ENCODE data around the gene DCUN1D4.

The DCUN1D4 gene

DNA sequence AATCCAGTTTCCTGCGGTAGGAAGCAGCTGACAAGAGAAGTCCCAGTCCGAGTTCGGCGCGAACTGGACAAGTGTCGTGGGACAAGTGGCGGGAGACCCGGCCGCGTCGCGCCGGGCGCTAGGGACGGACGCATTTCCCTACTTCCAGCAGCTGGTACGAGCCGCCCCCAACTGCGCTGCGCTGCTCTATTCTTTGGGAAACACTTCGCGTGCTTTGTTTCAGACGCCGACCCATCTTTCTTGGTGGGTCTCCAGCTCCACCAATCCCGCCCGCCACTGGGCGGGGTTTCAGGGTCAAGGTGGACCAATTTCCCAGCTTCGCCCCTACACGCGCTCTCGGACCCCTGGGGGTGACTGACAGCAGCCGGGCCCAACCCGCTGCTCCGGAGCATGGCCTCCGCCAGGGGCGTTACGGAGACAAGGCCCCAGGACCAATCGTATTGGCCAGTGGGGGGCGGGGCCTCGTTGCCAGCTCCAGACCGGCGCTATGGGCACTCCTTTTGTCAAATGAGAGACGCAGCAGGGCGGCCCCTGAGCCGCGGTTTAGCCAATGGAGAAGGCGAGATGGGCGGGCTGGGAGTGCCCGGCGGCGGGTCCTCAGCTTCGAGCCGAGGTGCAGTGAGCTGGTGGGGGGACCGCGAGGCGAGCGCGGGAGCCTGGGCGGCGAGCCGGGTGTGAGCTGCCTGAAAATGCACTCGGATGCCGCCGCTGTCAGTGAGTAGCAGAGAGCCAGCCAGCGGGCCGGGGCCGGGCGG lies at the start of gene DCUN1D4:
TSS of gene DCUN1D4 (plus strand) at position 600 of the 755 bp plus-strand sequence. CDS start at position 690, 90 bp downstream.
- DNase-seq (ENCODE audit: low spot score), result peak; percentile 99

DNA sequence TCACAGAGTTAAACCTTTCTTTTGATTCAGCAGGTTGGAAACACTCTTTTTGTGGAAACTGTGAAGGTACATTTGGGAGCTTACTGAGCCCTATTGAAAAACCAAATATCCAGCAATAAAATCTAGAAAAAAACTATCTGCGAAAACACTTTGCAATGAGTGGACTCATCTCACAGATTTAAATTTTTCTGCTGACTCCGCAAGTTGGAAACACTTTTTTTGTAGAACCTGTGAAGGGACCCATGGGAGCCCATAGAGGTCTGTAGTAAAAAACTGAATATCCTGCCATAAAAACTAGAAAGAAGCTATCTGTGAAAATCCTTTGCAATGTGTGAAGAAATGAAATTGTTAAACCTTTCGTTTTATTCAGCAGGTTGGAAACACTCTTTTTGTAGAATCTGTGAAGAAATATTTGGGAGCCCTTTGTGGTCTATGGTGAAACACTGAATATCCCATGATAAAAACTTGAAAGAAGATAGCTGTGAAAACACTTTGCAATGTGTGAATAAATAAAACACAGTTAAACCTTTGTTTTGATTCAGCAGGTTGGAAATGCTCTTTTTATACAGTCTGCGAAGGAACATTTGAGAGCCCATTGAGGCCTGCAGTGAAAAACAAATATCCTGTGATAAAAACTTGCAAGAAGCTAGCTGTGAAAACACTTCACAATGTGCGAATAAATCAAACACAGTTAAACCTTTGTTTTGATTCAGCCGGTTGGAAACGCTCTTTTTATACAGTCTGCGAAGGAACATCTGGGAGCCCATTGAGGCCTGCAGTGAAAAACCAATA lies 22.3 kb upstream of the DCUN1D4 start:
- no peak for DNase-seq (ENCODE audit: low spot score)

DNA sequence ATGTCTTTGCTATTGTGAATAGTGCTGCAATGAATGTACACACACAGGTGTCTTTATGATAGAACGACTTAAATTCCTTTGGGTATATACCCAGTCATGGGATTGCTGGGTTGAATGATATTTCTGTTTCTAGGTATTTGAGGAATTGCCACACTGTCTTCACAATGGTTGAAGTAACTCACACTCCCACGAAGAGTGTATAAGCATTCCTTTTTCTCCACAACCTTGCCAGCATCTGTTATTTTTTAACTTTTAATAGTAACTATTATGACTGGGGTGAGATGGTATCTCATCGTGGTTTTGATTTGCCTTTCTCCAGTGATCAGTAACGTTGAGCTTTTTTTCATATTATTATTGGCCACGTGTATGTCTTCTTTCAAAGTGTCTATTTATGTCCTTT lies 17.6 kb upstream of the DCUN1D4 start:
- DNase-seq (ENCODE audit: low spot score), result no peak

DNA sequence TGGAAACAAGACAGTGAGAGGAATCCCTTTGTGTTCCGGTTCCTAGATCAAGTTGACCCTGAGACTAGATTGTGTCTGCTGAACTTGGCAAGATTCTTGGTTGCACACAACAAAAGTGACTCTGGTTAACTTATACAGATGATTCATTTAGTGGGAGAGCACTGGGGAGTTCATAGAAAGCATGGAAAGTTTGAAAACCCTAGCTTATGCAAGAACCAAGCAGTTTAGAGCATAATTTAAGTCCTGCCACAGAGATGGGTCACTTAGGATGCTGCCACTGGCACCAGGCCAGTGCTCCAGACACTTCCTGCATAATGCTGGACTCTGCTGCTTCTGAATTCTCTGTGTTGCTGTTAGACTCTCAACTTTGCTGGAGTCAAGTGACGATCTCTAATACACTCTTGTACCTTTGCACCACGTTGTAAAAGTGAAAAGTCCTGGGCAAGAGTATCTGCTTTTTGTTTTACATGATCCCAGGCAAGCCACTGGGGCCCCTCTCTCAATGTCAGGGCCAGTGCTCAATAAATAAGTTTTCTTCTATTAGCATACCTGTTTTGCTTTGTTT lies 12.7 kb upstream of the DCUN1D4 start:
- DNase-seq (ENCODE audit: low spot score), result no peak

DNA sequence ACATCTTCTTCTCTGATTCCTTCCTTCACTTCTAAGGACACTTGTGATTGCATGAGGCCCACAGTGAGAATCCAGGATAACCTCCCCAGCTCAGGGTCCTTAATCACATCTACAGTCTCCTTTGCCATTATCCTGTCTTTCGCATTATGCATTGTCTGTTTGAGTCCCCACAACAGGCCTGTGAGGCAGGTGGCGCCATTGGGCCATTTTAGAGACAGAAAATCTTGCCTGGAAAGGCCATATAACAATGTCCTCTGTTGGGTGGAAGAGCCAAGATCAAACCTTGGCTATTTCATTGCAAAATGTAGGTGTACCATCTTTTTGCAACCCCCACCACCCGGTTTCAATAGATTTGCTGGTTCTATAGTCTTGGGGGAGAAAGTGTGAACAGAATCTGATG lies 11.8 kb upstream of the DCUN1D4 start:
- DNase-seq (ENCODE audit: low spot score), result peak; percentile 68

DNA sequence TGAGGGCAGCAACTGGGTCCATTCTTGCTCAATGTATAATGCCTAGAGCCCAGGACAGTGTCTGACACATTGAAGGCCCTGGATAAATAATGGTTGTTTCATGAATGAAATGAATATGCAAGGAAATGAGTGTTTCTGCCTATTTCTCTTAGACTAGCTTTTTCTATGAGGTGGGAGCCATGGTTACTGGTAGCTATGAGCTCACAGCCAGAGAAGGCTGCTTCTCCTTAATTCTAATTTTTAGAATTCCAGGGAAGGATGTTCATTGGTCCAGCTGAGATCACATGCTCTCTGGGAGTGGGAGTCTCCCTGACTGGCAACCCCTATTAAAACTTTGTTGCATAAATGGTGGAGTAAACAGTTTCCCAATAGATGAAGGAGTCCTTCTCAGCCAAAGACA lies 9.7 kb upstream of the DCUN1D4 start:
- DNase-seq (ENCODE audit: low spot score), result no peak

DNA sequence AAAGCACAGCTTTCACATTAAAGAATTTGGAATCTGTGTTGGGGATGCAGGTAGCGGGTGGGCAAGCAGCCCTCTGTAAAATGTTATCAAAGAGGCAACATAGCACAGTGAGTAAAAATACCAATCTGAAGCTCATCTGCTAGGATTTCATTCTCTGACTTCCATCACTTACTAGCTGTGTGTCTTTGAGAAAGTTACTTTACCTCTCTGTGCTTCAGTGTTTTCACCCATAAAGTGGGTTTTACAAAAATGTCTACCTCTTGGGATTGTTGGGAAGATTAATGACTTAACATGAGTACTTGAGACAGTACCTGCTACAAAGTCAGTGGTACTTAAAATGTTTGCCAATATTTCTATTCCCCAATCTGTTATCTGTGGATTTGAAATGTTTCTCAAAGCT lies 7.9 kb upstream of the DCUN1D4 start:
- DNase-seq (ENCODE audit: low spot score), result no peak

DNA sequence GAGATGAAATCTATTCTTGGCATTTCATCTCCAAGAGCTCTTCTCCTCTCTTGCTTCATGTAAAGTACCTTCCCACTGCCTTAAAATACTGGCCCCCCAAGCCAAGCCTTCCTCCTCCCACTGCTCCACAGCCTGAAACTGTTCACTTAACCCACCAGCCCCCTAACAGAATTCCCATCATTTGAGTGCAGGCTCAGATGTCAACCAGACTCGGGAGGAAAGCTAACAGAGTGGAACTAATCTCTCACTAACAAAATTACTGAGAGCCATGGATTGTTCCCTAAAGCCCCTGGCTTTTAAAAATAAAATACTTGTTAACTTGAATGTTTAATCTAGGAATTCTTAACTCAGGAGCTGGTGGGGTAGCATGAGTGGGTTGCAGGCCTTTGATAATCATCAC lies 7.1 kb upstream of the DCUN1D4 start:
- DNase-seq (ENCODE audit: low spot score), result no peak

DNA sequence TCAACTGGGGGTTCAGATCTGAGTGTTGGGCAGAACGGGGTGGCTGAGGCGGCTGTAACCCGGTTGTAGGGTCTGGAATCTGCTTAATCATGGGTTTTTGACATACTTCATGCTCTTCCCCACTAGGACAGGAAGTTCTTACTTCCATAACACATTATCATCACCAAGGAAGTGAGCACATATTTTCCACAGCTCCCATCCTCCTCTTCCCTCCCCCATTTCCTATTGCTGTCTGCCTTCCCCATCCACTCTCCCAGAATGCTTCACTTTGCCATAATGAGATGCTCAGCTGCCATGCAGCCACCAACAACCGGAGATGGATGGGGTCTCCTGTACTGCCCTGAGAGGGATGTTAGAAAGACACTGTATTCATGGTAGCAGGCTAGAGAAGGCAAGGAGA lies 6.4 kb upstream of the DCUN1D4 start:
- DNase-seq (ENCODE audit: low spot score), result no peak

DNA sequence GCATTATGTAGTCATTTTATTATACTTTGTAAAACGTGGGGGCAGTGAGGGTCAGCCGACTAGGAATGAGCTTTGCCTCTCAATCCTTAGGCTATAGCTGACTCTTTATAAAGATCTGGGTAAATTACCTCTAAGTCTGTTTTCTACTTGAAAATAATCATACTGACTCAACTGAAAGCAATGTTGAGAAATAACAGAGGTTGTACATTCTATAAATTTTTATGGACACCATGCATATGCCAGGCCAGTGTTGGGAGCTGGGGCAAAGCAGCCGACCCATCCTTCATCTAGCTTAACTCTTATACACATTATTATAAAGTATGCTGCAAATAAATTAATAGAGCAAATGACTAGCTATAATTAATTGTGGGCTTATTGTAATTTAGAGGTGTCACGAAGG lies 2.2 kb upstream of the DCUN1D4 start:
- DNase-seq (ENCODE audit: low spot score), result no peak

DNA sequence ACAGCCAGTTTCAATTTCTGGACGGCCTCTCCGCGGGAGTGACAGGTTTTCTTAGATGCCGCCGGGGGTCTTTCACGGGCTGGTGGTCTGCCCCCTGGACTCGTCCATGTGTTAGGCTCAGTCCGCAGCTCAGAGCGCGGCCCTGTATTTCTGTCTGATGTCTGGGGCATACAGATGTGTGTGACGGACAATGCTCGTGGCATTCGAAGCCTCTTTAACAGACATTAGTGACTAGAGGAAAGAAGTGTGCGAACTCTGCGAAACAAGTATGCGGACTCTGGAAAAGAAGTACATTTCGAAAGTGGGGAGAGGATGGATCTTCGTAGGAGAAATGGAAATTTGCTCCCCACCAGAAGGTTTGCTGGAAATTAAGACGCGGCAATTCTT lies 793 bp upstream of the DCUN1D4 start:
- no peak for DNase-seq (ENCODE audit: low spot score)

DNA sequence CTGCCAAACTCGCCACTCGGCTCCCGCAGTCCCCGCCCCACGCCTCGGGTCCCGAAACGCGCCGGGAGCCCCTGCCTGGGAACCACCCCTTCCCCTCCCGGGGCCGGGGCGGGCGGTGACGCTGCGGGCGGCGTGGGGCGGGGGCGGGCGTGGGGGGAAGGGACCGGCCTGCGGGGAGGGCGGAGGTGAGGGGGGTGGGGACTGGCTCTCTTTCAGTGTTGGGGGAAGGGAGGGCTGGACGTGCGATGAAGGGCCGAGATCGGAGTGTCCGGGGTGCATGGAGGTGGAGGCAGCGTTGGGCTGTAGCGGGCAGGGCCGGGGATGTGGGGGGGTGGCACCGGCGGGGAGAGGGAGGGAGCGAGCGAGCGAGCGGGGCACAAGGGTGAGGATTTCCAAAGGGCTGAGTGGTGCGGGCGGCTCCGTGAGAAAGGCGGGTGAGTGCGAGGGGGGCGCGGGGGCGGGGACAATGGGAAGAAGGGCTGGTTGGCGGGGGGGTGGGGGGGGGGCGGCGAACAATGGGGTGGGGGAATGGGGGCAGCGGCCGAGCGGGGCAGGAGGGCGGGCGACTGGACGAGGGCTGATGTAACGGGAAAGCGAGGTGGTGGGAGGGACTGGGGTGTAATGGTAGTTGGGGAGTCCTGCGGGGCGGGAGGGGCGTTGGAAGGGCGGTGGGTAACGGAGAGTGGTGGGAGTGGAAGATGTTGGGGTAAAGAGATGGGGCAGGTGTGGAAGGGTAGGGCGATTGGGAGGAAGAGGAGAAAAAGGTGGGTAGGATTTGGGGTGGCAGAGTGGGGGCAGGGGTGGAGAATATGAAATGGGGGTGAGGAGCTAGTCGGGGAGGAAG lies 578 bp downstream of the DCUN1D4 start:
- peak; percentile 46 for DNase-seq (ENCODE audit: low spot score)

DNA sequence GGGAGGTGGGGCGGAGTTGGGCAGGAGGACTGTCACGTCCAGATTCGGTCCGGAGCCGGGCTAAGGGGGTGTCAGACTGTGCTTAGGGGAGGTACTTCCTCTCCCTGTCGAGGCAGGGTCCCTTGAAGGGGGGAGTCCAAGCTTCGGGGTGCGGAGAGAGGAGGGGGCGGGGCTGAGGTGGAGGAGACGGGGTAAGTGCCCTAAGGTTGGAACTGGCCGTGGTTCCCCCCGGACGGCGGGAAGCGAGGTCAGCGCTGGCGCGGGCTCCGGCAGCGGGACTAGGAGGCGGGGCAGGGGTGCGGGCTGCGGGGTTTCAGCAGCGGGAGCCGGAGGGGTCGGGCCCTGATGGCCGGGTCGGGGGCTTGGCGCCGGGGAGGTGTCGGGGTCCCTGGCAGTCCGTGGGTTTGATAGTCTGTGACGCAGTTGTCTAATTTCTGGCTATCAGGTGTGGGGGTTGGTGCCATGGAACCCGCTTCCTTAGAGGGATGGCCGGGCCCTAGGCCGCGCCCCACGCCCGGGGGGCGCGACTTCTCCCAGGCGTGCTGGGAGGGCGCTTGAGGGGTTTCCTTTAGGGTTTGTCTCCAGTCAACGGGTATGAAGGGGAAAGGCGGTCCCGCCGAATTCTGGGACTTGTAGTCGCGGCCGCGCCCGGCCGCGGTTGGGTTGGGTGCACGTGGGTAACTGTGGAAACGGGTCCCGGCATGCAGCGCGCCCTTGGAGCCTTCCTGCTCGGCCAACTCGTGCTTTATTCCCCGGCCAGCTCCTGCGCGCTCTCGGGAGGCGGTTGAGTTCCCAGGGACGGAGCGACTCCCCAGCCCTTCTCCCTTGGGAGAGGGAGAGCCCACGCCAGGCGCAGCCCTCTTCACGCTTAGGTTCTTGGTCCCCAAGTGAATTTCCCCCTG lies 1.5 kb downstream of the DCUN1D4 start:
- peak; percentile 12 for DNase-seq (ENCODE audit: low spot score)

DNA sequence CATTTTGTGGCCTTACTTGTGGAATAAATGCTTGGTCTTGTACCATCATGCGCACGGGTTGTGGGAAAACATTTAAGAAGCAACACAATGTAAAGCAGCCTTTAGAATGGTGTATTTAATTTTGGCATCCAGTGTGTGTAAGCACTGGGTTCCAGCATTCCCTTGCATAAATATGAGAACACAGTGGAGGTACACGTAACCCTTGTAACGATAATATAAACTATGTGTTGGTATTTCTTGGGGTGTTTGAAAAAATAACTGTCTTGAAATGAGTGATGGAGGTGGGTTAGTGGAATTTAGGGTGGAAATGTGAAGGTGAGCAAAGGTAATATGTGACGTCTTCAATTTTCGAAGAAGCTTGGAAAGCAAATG lies 2.1 kb downstream of the DCUN1D4 start:
- no peak for DNase-seq (ENCODE audit: low spot score)

DNA sequence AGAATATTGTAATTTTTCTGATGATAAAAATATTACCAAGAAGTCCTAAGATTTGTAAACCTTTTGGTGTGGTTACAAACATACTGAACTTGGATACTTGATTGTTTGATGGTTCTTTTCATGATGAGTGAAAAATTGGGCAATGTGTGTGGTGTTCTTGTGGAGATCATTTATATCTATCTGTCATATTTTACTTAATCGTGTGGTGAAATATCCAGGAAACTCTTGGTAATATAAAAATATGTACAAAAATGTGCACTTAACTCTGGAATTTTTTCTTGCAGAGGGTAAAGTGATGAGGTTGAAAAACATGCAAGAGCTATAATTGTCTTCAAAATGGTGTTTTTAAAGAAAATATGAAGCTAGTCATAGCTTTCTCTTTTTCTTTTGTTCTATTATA lies 2.8 kb downstream of the DCUN1D4 start:
- DNase-seq (ENCODE audit: low spot score), result no peak

DNA sequence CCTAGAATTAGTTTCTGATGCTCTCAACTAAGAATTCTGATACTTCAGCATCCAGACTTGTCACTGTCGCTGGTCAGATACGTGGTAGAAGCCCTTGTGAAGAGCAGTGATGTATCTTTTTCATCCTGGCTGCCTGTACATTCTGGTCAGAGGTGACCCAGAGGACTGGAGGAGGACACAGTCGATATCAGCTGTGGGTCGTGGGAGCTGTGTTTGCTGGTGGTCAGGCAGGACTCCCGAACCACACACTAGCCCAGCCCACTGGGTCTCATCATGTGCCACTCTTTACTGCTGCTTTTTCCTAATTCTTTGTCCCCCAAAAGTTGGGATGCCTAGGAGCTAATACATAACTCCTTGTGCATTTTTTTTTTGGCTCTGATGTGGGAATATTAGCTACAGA lies 6.5 kb downstream of the DCUN1D4 start:
- no peak for DNase-seq (ENCODE audit: low spot score)

DNA sequence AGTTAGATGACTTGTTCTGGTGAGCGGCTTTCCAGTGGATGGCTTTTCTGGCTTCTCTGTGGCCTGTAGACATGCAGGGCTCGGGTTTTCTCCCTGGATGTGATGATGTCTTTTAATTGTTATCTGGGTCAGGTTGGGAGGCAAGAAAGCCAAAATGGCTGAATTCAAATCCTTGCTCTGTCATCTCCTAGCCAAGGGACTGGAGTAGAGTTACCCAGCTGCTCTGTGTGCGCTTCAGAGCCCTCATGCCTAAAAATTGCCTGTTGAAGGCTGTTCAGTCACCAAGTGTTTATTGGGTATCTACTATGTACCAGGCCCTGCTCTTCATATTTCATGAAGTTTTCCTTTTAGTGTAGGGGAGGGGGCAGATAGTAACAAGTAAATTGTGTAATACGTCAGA lies 7.3 kb downstream of the DCUN1D4 start:
- DNase-seq (ENCODE audit: low spot score), result no peak

DNA sequence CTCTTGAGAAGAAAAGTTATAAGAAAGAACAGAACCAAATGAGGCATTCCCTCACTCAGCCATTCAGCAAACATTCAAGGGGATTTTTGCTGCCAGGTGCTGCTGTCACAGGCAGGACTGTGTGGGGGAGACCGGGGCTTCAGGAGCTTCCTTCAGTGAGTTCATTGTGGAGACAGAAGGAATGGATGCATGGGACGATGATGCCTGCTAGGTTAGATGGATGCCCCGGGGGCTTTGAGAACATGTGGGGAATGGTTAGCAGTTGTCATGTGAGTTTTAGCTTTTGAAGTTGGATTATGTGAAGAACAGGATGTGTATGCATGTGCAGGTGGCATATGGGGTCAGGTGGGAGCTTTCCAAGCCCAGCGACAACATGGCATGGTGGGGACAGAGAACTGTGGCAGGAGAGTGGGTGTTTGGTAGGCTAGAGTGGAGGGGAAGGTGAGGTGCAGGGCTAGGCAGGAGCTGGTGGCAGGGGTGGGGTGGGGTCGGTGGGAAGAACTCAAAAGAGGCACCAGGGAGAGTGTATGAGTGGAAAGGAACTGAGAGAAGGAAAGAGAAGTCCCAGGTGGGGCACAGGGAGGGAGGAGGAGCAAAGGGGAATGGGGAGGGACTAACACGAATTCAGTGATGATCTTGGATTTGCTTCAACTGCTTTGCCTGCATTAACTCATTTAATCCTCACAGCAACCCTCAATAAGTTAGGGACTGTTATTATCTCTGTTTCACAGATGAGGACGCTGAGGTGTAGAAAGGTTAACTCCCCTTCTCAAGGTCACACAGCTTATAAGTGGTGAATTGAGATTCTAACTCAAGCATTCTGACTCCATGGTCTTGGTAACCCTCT lies 8.4 kb downstream of the DCUN1D4 start:
- DNase-seq (ENCODE audit: low spot score), result no peak

DNA sequence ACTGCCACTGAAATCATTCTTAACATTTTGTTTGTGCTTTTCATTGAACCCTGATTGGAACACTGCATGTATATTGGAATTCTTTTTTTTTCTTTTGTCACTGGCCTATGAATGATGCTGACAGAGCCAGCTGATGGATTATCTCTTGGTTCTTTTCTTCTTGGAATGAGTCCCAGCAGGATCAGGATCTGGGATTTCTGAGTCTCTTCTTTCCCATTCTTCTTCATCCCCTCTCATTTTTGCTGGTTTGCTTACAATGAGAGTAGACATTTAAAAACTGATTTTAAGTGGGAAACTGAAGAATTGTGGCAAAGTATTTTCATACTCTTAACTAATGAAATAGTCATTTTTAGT lies 9.0 kb downstream of the DCUN1D4 start:
- no peak for DNase-seq (ENCODE audit: low spot score)

DNA sequence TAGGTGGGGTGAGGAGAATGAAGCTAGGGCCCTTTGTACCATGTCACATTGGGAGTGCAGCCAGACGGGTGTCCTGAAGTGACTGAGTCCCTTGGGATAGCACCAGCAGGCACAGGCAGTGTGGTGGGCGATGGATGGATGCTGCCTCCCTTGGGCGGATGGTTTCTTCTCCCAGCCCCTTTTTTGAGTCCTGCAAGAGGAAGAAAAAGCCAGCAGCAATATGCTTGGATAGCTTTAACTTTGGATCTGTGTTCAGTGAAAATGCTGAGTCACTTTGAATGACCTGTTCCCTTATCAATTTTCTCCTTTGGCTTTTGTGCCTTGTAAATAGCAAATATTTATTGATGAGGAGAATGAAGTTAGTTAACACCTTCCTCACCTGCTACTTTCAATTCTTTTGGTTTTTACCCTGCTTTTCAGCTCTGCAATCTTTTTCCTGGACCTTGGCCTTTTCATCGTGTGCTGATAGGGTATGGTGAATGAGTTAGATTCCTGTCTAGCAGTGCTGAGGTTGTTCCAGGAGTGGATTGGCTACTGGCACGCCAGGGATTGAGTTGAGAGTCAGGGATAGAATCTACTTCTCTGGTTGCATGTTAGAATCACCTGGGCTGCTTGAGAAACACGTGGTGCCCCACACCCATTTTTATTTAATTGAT lies 10.2 kb downstream of the DCUN1D4 start:
- DNase-seq (ENCODE audit: low spot score), result no peak

All from NAMALWA (cell line).